ENCODE measurements around the gene TRIM27. TPM values are rescaled to one million over a fixed set of nuclear protein-coding genes. Genes with fewer than 3 reads are reported as not detected.

TRIM27 gene
- total RNA-seq, 1 donor from 2014 or later = 49.9 TPM

DNA sequence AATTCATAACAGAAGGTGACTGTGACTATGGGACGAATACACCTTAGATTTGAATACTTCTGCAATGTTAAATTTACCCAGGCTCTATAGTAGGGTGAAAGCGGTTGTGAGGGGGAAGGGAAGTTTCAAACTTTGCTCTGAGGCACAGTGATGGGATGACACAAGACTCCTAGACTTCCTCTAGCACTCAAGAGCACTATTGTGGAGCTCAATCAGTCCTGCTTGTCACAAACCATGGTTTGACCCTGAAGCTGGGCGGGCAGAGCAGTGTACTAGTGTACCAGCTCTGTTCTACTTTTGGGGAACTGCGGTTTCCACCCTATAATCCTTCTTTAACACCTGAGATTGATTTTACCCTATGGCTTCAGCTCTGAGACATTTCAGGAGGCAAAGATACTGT, 17.1 kb downstream of the TRIM27 start:
- TF ChIP-seq, protein P1, sequence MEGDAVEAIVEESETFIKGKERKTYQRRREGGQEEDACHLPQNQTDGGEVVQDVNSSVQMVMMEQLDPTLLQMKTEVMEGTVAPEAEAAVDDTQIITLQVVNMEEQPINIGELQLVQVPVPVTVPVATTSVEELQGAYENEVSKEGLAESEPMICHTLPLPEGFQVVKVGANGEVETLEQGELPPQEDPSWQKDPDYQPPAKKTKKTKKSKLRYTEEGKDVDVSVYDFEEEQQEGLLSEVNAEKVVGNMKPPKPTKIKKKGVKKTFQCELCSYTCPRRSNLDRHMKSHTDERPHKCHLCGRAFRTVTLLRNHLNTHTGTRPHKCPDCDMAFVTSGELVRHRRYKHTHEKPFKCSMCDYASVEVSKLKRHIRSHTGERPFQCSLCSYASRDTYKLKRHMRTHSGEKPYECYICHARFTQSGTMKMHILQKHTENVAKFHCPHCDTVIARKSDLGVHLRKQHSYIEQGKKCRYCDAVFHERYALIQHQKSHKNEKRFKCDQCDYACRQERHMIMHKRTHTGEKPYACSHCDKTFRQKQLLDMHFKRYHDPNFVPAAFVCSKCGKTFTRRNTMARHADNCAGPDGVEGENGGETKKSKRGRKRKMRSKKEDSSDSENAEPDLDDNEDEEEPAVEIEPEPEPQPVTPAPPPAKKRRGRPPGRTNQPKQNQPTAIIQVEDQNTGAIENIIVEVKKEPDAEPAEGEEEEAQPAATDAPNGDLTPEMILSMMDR (IDR thresholded peaks at IDR 0.05) = no peak
- H3K36me3 ChIP-seq = peaks cover 100% of the 10 kb centered on the region
- DNase-seq (no peak), ATAC-seq (peak; percentile 79)
- H3K4me3 ChIP-seq = no peak overlapping the region
- H3K27me3 ChIP-seq = no peaks in the 10 kb centered on the region
- H3K4me1 ChIP-seq = no peaks in the 10 kb centered on the region
- H3K27ac ChIP-seq = no peak overlapping the region
- H3K9me3 ChIP-seq = no peaks in the 10 kb centered on the region
- intact Hi-C loops (cut with DNase I) = no loop called here

DNA sequence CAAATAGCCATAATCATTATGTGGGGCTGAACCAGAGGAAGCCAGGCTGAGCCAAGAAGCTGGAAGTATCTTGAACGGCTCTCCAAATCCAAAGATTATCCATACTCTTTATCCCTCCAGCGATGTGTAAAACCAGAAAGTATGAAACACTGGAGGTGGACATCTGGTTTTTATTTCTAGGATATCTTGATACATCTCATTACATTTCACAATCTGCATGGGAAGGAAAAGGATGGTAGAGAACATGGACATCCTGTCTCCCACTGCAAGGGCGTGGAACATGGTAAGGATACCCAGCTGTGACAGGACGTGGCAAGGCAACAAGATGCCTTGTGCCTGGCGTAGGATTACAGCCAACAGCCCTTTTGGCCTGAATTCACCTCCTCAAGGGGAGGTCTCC, 20.1 kb downstream of the TRIM27 start:
- ATAC-seq = no peak

DNA sequence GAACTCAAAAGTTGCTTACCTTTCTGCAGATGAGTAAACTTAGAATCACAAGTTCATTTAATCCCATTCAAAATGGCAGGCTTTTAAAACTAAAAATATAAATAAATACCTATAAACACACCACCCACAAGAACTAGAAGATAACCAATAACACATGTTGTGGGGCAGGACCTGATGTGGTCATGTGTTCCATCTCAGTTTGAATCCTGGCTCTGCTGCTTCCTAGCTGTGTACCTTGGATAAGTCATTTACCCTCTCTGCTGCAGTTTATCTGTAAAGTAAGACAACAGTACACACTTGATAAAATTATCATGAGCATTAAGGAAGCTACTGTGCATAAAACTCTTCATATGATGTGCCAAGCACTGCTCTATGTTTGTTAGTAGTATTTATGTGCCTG, 22.0 kb downstream of the TRIM27 start:
- ATAC-seq (no peak), DNase-seq (no peak)
- H3K36me3 ChIP-seq = peaks cover 71% of the 10 kb centered on the region
- H3K27ac ChIP-seq = no peak overlapping the region
- TF ChIP-seq, protein P1 (IDR thresholded peaks at IDR 0.05) = no peak
- peaks cover 11% of the 10 kb centered on the region for H3K4me1 ChIP-seq
- no peaks in the 10 kb centered on the region for H3K27me3 ChIP-seq
- no peaks in the 10 kb centered on the region for H3K9me3 ChIP-seq
- no peak overlapping the region for H3K4me3 ChIP-seq
- intact Hi-C loops (cut with DNase I) = no loop called here

More for the DNA sequence above, 20.1 kb downstream of the TRIM27 start:
- intact Hi-C loops (cut with DNase I) = no loop called here
- H3K36me3 ChIP-seq = peaks cover 90% of the 10 kb centered on the region
- no peak overlapping the region for H3K27ac ChIP-seq
- no peak for DNase-seq
- H3K9me3 ChIP-seq = no peaks in the 10 kb centered on the region
- TF ChIP-seq, protein P1 (IDR thresholded peaks at IDR 0.05) = no peak
- no peaks in the 10 kb centered on the region for H3K4me1 ChIP-seq
- no peak overlapping the region for H3K4me3 ChIP-seq
- no peaks in the 10 kb centered on the region for H3K27me3 ChIP-seq

DNA sequence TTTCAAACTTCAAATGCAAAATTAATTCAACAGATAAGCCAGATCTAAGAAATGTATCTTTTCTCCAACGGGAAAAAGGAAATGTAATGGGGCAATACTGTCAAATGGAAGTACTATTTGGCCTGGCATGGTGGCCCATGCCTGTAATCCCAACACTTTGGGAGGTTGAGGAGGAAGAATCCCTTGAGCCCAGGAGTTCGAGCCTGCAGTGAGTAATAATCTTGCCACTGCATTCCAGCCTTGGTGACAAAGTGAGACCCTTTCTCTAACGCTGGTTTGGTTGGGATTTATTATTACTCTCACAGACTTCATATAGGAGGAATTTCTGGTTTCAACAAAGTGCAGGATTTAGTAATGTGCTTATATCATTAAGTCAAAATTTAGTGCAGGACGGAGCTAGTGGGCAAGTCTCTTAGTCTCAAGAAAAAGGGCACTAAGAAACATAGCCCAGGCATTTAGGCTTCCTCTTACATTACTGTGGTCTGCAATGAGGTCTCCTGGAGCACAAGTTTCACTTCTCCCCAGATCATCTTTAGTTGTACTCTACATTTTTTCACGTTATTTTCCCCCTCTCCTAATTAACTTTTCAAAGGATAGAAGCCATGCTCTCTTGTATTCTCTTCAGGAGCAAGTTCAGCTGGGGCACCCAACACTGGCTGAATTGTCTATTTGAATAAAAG, 23.1 kb downstream of the TRIM27 start:
- intact Hi-C loops (cut with DNase I) = no loop called here
- Histone ChIP-seq H3K4me1 (peaks cover 11% of the 10 kb centered on the region), H3K27me3 (no peaks in the 10 kb centered on the region), H3K9me3 (no peaks in the 10 kb centered on the region), H3K36me3 (peaks cover 60% of the 10 kb centered on the region), H3K27ac (no peak overlapping the region), H3K4me3 (no peak overlapping the region)
- no peak for DNase-seq
- no peak for ATAC-seq
- TF ChIP-seq, protein P1 (IDR thresholded peaks at IDR 0.05) = no peak

DNA sequence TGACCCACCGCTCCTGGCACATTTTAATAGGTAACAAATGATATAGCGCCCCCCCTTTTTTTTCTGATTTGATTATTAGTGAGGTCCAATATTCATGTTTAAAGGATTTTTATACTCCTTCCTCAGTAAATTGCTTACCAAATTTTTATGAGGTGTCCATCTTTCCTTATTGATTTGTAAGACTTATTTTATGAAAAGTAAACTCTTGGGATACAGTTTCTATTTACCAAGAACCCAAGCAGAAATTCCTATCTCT, 25.1 kb downstream of the TRIM27 start:
- intact Hi-C loops (cut with DNase I) = no loop called here
- peaks cover 39% of the 10 kb centered on the region for H3K36me3 ChIP-seq
- no peaks in the 10 kb centered on the region for H3K9me3 ChIP-seq
- TF ChIP-seq, protein P1 (IDR thresholded peaks at IDR 0.05) = no peak
- DNase-seq = no peak
- no peak overlapping the region for H3K4me3 ChIP-seq
- H3K27ac ChIP-seq = no peak overlapping the region
- no peaks in the 10 kb centered on the region for H3K27me3 ChIP-seq
- H3K4me1 ChIP-seq = peaks cover 11% of the 10 kb centered on the region
- no peak for ATAC-seq

DNA sequence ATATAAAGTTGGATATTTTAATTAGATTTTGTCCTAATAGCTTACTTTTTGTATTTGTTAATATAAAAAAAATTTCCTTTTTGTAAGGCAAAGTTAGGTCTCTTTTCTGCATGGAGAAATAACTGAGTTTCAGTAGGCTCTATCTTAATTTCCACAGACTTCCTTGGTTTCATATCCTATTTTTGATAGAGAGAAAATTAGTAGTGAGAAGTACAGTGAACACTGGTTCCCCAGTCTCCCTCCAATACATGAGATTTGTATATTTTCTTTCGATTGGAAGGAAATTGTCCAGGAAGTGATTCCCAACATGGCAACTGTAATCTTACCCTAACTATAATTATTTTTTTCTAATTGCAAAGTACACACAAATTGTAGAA, 26.4 kb downstream of the TRIM27 start:
- Histone ChIP-seq H3K36me3 (peaks cover 26% of the 10 kb centered on the region), H3K27ac (peak overlapping the region; percentile 99), H3K4me1 (peaks cover 11% of the 10 kb centered on the region), H3K27me3 (no peaks in the 10 kb centered on the region), H3K4me3 (peak overlapping the region; percentile 70), H3K9me3 (no peaks in the 10 kb centered on the region)
- DNase-seq = no peak
- TF ChIP-seq, protein P1 (IDR thresholded peaks at IDR 0.05) = no peak
- intact Hi-C loops (cut with DNase I) = no loop called here
- no peak for ATAC-seq
